Fibroblast of lung (primary cell): ENCODE measurements around the gene OR52B6. TPM values are rescaled to one million over a fixed set of nuclear protein-coding genes. Genes with fewer than 3 reads are reported as not detected.
A peak's percentile ranks its signal among the peaks of the same experiment; 100 is the strongest.
"Not testable (repeated sequence)": the region's sequence is repeated elsewhere in the genome, so short reads cannot be mapped to it uniquely, and the experiment has no call there.

Experiments used
- DNase-seq, 2 donors: peaks; one replicate each; pipeline versions ENCODE4 v3.0.0 to v3.0.0-alpha.2; 2010; ENCODE audit warnings: low read depth in 2 of 2
- H2AFZ ChIP-seq: 2 replicates; pipeline ENCODE4 v1.5.1; 2012; ENCODE audit warnings: low read length, control low read depth, inconsistent platforms
- H3K27ac ChIP-seq: 2 replicates; pipeline ENCODE4 v1.5.1; 2011; ENCODE audit warnings: low read length, control low read depth; ENCODE audit not compliant: insufficient read depth
- H3K27me3 ChIP-seq: 2 replicates; pipeline ENCODE4 v1.5.1; 2011; ENCODE audit warnings: mild to moderate bottlenecking, low read length; ENCODE audit not compliant: control insufficient read depth, insufficient read depth
- H3K36me3 ChIP-seq: 2 replicates; pipeline ENCODE4 v1.5.1; 2011; ENCODE audit warnings: low read length; ENCODE audit not compliant: control insufficient read depth, insufficient read depth
- H3K4me1 ChIP-seq: 2 replicates; pipeline ENCODE4 v1.5.1; 2011; ENCODE audit warnings: low read length; ENCODE audit not compliant: control insufficient read depth, insufficient read depth; ENCODE audit errors: extremely low read depth
- H3K4me2 ChIP-seq: 2 replicates; pipeline ENCODE4 v1.5.1; 2011; ENCODE audit warnings: low read length, control low read depth; ENCODE audit not compliant: insufficient read depth; ENCODE audit errors: extremely low read depth
- H3K4me3 ChIP-seq, 4 experiments: fragments of 200-600 bp in 1 of 4; sonication (generic) in 1 of 4; replicated peaks in 1 of 4; 2 replicates each; pipeline ENCODE4 v1.5.1; 2011 to 2016; ENCODE audit warnings: low read length in 4 of 4, low read depth in 3 of 4, mild to moderate bottlenecking in 3 of 4, control low read depth in 2 of 4, inconsistent platforms in 1 of 4, mixed read lengths in 1 of 4; ENCODE audit not compliant: insufficient read depth in 1 of 4; ENCODE audit errors: control extremely low read depth in 1 of 4
- H3K79me2 ChIP-seq: 2 replicates; pipeline ENCODE4 v1.5.1; 2012; ENCODE audit warnings: mild to moderate bottlenecking, low read length, inconsistent platforms; ENCODE audit not compliant: control insufficient read depth, insufficient read depth
- H3K9ac ChIP-seq: 2 replicates; pipeline ENCODE4 v1.5.1; 2011; ENCODE audit warnings: mild to moderate bottlenecking, low read length, control low read depth; ENCODE audit not compliant: insufficient read depth
- H3K9me3 ChIP-seq: 2 replicates; pipeline ENCODE4 v1.5.1; 2012; ENCODE audit warnings: low read depth, low read length; ENCODE audit not compliant: control insufficient read depth, insufficient read depth
- H4K20me1 ChIP-seq: 2 replicates; pipeline ENCODE4 v1.5.1; 2011; ENCODE audit warnings: low read length; ENCODE audit not compliant: control insufficient read depth, insufficient read depth; ENCODE audit errors: extremely low read depth
- EZH2 ChIP-seq: IDR thresholded peaks from 2 replicates; pipeline ENCODE4 v1.5.1; 2012; ENCODE audit warnings: low read length, control low read depth, mild to moderate bottlenecking; ENCODE audit errors: missing control alignments
- polyA plus RNA-seq, 2 donors: library from polyadenylated mRNA; depleted of rRNA in 1 of 2; stranded (reverse) in 1 of 2; unstranded in 1 of 2; fragments of >200 nt; gene quantifications; 2 replicates each; pipeline ENCODE4 v1.2.1, GENCODE V29; 2011 to 2012; ENCODE audit warnings: missing spikeins in 1 of 2
- total RNA-seq: library from RNA; depleted of rRNA; stranded (reverse); fragments of >200 nt; gene quantifications from 2 replicates; pipeline ENCODE4 v1.2.1, GENCODE V29; 2014
- TF ChIP-seq, protein P1 (sequence below), 2 donors: IDR thresholded peaks in 1 of 2; conservative IDR thresholded peaks in 1 of 2; 1 replicate in 1 of 2; 2 replicates in 1 of 2; pipeline ENCODE4 v1.5.1; 2011 to 2012; ENCODE audit warnings: low read length in 2 of 2, control low read depth in 1 of 2, inconsistent platforms in 1 of 2, low read depth in 1 of 2, mild to moderate bottlenecking in 1 of 2

Gene OR52B6
- total and polyA plus RNA-seq, 2 donors (not counting 1 experiment from before 2014, with no cell fraction given): not detected

DNA sequence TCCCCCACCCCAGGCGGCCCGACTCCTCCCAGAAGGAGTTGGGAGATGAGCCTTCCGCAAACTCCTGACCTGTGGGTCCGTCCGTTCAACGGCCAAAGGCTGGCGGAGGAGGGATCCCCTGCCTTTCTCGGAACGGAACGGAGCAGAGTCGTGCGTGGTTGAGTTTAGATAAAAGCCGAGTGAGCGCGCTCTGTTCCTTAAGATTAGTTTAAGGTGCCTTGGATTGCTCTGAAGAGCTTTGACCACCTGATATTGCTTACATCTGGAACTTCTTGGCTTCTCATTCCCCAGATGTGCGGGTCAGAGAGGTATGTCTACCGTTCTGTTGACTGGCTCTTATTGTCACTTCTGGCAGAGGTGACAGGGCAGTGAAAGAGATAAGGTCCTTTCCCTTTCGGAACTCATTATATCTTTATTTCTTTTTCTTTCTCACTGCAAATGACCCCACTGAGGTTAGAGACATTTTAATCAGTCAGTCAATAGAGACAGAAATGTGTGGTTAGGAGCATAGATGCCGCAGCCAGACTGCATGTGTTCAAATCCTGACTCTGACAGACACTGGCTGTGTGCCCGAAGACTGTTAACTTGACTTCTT, 16.0 kb downstream of the OR52B6 start, which contains the start of gene TRIM6:
TRIM6 (plus strand) TSS at position 31 of the 595 bp plus-strand sequence; CDS start at position 292, 261 bp downstream.
- Histone ChIP-seq H3K36me3 (no peaks in the 10 kb centered on the region), H3K4me1 (peaks cover 10% of the 10 kb centered on the region), H3K4me2 (peak within 1 kb of the TSS; percentile 89), H3K9ac (peak within 1 kb of the TSS; percentile 39), H3K4me3 (peak within 1 kb of the TSS; percentile 57 to 75 (median 64)), H3K27me3 (no peaks in the 10 kb centered on the region), H3K79me2 (peaks cover 2% of the 10 kb centered on the region), H2AFZ (peak within 1 kb of the TSS; percentile 63), H3K9me3 (no peaks in the 10 kb centered on the region), H4K20me1 (no peaks in the 10 kb centered on the region), H3K27ac (peak within 1 kb of the TSS; percentile 59)
- peak; percentile 31 to 64 for DNase-seq
- TF ChIP-seq EZH2: no peak

DNA sequence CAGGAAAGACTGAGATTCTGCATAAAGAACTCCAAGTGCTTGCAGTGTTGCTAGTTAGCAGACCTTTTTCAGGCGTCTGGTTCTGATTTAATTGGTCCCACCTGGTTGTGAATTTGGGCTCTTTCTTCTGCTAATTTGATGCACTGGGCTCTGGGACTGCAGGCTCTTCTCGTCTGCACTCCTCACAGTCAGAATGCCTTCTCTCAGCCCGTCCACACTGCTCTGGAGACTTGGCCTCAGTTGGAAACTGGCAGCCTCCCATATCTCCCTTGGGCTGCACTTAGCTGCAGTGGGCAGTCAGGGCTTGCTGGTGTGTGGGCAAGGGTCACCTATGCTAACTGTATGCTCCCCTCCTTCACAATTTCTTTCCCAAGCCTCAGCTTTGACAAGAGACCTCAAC, 17.3 kb downstream of the OR52B6 start:
- Histone ChIP-seq H4K20me1 (no peaks in the 10 kb centered on the region), H3K4me3 (peak overlapping the region in 3 of 4 experiments; percentile 57 to 75 (median 63)), H2AFZ (peak overlapping the region; percentile 50), H3K27me3 (no peaks in the 10 kb centered on the region), H3K4me1 (peaks cover 12% of the 10 kb centered on the region), H3K9me3 (no peaks in the 10 kb centered on the region), H3K9ac (no peak overlapping the region), H3K36me3 (no peaks in the 10 kb centered on the region), H3K4me2 (peak overlapping the region; percentile 89), H3K27ac (peak overlapping the region; percentile 9), H3K79me2 (peaks cover 2% of the 10 kb centered on the region)
- no peak for TF ChIP-seq EZH2
- TF ChIP-seq, protein P1, sequence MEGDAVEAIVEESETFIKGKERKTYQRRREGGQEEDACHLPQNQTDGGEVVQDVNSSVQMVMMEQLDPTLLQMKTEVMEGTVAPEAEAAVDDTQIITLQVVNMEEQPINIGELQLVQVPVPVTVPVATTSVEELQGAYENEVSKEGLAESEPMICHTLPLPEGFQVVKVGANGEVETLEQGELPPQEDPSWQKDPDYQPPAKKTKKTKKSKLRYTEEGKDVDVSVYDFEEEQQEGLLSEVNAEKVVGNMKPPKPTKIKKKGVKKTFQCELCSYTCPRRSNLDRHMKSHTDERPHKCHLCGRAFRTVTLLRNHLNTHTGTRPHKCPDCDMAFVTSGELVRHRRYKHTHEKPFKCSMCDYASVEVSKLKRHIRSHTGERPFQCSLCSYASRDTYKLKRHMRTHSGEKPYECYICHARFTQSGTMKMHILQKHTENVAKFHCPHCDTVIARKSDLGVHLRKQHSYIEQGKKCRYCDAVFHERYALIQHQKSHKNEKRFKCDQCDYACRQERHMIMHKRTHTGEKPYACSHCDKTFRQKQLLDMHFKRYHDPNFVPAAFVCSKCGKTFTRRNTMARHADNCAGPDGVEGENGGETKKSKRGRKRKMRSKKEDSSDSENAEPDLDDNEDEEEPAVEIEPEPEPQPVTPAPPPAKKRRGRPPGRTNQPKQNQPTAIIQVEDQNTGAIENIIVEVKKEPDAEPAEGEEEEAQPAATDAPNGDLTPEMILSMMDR (conservative IDR thresholded peaks at IDR 0.05 in 1 of 2, IDR thresholded peaks at IDR 0.05 in 1 of 2; ENCODE audit: low read depth in 1 of 2, low read length in 2 of 2): no peak
- DNase-seq: peak in 1 of 2 donors; percentile 27

DNA sequence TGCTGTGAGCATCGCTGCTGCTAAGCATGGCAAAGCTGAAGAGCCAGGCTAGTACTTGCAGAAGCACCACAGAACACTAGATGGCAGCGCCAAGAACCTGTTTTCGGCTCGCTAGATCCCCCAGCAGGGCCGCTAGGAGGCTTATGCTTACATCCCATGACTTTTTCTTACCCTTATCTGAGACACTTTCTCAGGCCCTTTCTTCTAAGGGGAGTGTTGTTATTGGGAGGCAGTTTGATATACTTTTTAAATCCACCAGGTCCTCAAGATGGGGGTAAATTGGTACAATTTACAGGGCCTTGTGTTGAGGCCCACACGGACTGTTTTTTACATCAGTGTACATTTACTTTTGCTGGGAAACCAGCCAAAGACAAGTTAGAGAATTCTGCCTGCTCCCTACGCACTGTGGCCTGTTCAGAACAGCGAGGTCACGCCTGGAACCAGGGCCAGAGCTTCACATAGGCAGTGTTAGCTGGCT, 19.7 kb downstream of the OR52B6 start:
- Histone ChIP-seq H3K27me3 (no peaks in the 10 kb centered on the region), H3K27ac (peak overlapping the region; percentile 60), H2AFZ (peak overlapping the region; percentile 79), H3K4me3 (no peak overlapping the region), H3K79me2 (peaks cover 2% of the 10 kb centered on the region), H4K20me1 (no peaks in the 10 kb centered on the region), H3K36me3 (no peaks in the 10 kb centered on the region), H3K9ac (no peak overlapping the region), H3K4me1 (peaks cover 12% of the 10 kb centered on the region), H3K4me2 (peak overlapping the region; percentile 46), H3K9me3 (no peaks in the 10 kb centered on the region)
- TF ChIP-seq, protein P1 (conservative IDR thresholded peaks at IDR 0.05 in 1 of 2, IDR thresholded peaks at IDR 0.05 in 1 of 2; ENCODE audit: low read depth in 1 of 2, low read length in 2 of 2): peak; percentile 97 to 98
- TF ChIP-seq EZH2: no peak
- DNase-seq: peak; percentile 86 to 92

DNA sequence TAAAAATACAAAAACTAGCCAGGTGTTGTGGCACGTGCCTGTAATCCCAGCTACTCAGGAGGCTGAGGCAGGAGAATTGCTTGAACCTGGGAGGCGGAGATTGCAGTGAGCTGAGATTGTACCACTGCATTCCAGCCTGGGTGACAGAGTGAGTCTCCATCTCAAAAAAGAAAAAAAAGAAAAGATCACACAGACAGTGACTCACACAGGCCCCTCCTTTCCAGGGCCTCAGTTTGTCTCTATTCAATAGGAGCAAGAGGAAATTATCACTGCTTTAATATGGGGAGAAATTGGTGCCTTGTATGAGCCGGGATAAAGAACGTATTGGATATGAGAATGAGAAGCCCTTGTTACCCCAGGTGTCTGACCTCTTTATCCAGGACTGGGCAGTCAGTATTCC, 22.1 kb downstream of the OR52B6 start:
- not testable (repeated sequence) for H2AFZ ChIP-seq, H3K9me3 ChIP-seq, H3K4me3 ChIP-seq, H3K79me2 ChIP-seq, H3K4me2 ChIP-seq, H3K27ac ChIP-seq, H4K20me1 ChIP-seq, H3K9ac ChIP-seq, H3K27me3 ChIP-seq, H3K36me3 ChIP-seq
- DNase-seq: peak in 1 of 2 donors; percentile 60
- peaks cover 10% of the 10 kb centered on the region for H3K4me1 ChIP-seq
